Natural killer cell treated with Interleukin-12 subunit alpha and Interleukin-12 subunit beta and Interleukin-15 and Interleukin-18, amount 100 ng/mL, for 72 hours (primary cell): ENCODE results near the gene MRPL11. TPM values are rescaled to one million over a fixed set of nuclear protein-coding genes. Genes with fewer than 3 reads are reported as not detected.
"Not testable (repeated sequence)": the region's sequence is repeated elsewhere in the genome, so short reads cannot be mapped to it uniquely, and the experiment has no call there.

Experiments used
- ATAC-seq, 2 donors: fragments of 150-1000 bp; cut with Tn5 transposase in 1 of 2; sonication (Bioruptor Pico), chemical (Tn5 transposase) in 1 of 2; 2 replicates each; pipeline ENCODE4 v1.10.0; 2021
- DNase-seq: peaks from one replicate; pipeline ENCODE4 v3.0.0; 2022; ENCODE audit warnings: low spot score
- H3K27ac Mint-ChIP-seq, 2 donors: 1 replicate in 1 of 2; 2 replicates in 1 of 2; pipeline ENCODE4 v1.8.0; 2022; ENCODE audit warnings: mixed read lengths in 2 of 2, mild to moderate bottlenecking in 1 of 2, moderate library complexity in 1 of 2
- H3K27me3 Mint-ChIP-seq, 2 donors: 1 replicate in 1 of 2; 2 replicates in 1 of 2; pipeline ENCODE4 v1.8.0; 2022; ENCODE audit warnings: mixed read lengths in 2 of 2
- H3K36me3 Mint-ChIP-seq: one replicate; pipeline ENCODE4 v1.8.0; 2022; ENCODE audit warnings: mixed read lengths
- H3K4me1 Mint-ChIP-seq, 2 donors: 1 replicate in 1 of 2; 2 replicates in 1 of 2; pipeline ENCODE4 v1.8.0; 2022; ENCODE audit warnings: low read depth in 2 of 2, mixed read lengths in 2 of 2, mild to moderate bottlenecking in 1 of 2
- H3K4me3 Mint-ChIP-seq: one replicate; pipeline ENCODE4 v1.8.0; 2022; ENCODE audit warnings: mixed read lengths
- H3K9me3 Mint-ChIP-seq: 2 replicates; pipeline ENCODE4 v1.8.0; 2022; ENCODE audit warnings: mixed read lengths
- total RNA-seq, 2 donors: library from RNA; stranded (reverse); gene quantifications; one replicate each; pipeline ENCODE4 v1.2.3, GENCODE V29; 2022

MRPL11 gene
- total RNA-seq, 2 donors from 2014 or later = 58.7 to 112 TPM

DNA sequence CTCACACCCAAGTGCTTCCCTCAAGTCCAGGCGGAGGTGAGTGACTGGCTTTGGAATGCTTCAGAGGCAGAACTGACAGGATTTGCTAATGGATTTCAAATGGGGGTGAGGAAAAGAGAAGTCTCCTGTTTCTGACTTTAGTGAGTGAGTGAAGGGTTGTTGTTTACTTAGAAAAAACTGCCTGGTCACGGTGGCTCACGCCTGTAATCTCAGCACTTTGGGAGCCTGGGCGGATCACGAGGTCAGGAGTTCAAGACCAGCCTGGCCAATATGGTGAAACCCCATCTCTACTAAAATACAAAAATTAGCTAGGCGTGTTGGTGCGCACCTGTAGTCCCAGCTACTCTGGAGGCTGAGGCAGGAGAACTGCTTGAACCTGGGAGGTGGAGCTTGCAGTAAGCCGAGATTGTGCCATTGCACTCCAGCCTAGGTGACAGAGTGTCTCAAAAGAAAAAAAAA is 6.7 kb downstream of the MRPL11 start:
- H3K4me3 Mint-ChIP-seq, H3K27me3 Mint-ChIP-seq, ATAC-seq, H3K4me1 Mint-ChIP-seq, DNase-seq, H3K9me3 Mint-ChIP-seq, H3K27ac Mint-ChIP-seq: not testable (repeated sequence)
- H3K36me3 Mint-ChIP-seq = peaks cover 15% of the 10 kb centered on the region

DNA sequence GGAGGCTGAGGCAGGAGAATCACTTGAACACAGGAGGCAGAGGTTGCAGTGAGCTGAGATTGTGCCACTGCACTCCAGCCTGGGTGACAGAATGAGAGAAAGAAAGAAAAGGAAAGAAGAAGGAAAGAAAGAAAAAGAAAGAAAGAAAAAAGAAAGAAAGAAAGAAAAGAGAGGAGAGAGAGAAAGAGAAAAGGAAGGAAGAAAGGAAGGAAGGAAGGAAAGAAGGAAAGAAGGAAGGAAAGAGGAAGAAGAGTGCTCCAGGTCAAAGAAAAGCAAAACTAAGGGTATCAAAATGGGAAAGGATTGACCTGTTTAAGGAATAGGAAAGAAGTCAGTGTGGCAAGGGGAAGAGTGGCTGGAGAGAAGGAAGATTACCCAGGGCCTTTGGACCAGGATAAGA is 7.4 kb downstream of the MRPL11 start:
- H3K27me3 Mint-ChIP-seq, DNase-seq, H3K27ac Mint-ChIP-seq, H3K4me1 Mint-ChIP-seq, ATAC-seq, H3K4me3 Mint-ChIP-seq, H3K9me3 Mint-ChIP-seq: not testable (repeated sequence)
- H3K36me3 Mint-ChIP-seq = peaks cover 11% of the 10 kb centered on the region

DNA sequence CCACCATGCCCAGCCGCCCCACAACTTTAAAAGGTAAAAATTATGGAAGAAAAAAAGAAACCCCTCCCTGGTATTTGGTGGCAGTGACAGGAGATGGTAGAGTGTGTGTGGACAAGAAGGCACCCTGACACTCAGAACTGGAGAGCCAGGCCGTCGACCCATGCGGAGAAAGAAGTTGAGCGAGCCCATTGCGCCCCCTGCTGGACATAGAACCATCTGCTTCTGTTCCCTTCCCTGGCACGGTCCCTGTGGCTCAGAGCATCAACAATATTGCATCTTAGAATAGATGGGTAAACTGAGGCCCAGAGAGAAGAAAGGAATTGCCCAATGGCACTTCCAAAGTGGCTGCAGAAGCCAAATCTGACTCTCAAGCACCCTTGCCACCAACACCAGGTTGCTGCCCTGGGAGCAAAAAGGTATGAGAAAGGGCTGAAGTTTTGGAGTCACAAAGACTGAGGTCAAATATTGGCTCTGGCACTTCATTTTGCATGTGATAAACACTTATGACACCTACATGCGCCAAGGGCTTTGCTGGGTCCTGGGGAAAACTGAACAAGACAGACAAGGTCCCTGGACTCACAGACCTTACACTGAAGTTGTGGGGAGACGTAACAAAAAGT is 8.6 kb downstream of the MRPL11 start:
- Mint-ChIP-seq H3K36me3 (peaks cover 11% of the 10 kb centered on the region), H3K4me3 (no peak overlapping the region), H3K9me3 (no peaks in the 10 kb centered on the region), H3K4me1 (peaks cover 0 to 6% of the 10 kb centered on the region in 2 donors), H3K27ac (no peak overlapping the region), H3K27me3 (no peaks in the 10 kb centered on the region)
- DNase-seq (peak; percentile 71), ATAC-seq (peak; percentile 62 to 72)

DNA sequence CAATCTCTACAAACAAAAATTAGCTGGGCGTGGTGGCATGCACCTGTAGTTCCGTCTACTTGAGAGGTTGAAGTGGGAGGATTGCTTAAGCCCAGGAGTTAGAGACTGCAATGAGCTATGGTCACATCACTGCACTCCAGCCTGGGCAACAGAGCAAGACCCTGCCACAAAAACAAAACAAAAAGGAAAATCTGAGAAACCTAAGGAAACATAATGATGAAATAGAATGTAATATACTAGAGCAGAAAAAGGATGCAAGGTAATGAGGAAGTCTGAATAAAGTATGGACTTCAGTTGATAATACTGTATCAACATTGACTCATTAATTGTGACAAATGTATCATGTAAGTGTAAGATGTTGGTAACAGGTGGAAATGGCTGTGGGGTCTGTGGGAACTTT is 9.7 kb downstream of the MRPL11 start:
- no peaks in the 10 kb centered on the region for H3K9me3 Mint-ChIP-seq
- no peak for ATAC-seq
- no peaks in the 10 kb centered on the region for H3K27me3 Mint-ChIP-seq
- peaks cover 11% of the 10 kb centered on the region for H3K36me3 Mint-ChIP-seq
- no peak for DNase-seq
- no peak overlapping the region for H3K4me3 Mint-ChIP-seq
- no peak overlapping the region for H3K27ac Mint-ChIP-seq
- peaks cover 0 to 10% of the 10 kb centered on the region in 2 donors for H3K4me1 Mint-ChIP-seq

DNA sequence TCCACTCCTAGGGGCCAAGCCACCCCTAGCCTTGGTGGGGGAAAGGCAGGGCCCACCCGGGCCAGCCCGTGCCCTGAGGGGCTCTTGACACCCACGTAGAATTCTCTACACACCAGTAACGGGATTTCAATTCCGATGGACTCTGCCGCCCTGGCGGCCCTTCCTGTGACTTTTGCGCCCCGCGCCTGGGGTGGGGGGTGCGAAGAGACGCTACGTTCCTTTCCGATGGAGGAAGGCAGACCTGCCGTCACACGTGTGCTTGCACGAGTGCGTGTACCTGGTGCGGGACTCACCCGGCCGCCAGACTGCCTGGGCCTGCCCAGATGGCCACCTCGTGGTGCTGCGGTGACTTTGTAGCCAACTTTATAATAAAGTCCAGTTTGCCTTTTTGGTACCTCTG is 12.3 kb downstream of the MRPL11 start:
- Mint-ChIP-seq H3K27me3 (no peaks in the 10 kb centered on the region), H3K4me1 (peaks cover 0 to 12% of the 10 kb centered on the region in 2 donors)

DNA sequence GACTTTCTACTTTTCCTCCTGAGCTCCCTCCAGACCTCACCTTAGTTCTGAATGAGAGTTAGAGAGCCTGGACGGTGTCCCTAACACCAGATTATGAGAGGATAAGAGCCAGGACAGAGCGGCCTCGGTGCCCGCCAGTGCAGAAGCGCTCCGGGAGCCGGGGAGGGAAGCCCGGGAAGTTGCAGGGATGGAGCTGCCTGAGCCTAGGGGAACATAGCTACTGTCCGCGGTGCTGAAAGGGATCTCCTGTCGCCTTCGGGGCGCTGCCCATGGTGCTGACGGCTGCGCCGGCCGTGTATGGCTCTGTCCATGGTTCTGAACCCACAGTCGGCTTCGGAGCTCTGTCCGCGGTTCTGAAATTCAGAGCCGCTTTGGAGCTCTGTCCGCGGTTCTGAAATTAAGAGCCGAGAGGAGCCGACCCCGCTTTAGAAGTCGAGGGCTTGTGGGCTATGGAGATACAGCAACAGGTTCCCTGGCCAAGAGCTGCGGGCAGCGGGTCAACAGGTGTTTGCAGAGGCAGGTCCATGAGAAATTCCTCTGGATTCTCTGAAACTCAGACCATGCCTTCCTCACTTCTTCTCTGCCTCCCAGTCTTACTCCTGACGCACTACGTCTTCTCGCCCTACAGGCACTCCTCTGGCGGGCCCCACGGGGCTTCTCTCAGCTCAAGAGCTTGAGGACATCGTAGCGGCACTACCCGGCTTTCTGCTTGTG is 17.0 kb downstream of the MRPL11 start:
- peak; percentile 88 to 92 for ATAC-seq

More for the DNA sequence above, 12.3 kb downstream of the MRPL11 start:
- no peak overlapping the region for H3K27ac Mint-ChIP-seq
- H3K4me3 Mint-ChIP-seq = no peak overlapping the region
- DNase-seq (no peak), ATAC-seq (no peak)
- H3K36me3 Mint-ChIP-seq = peaks cover 5% of the 10 kb centered on the region
- no peaks in the 10 kb centered on the region for H3K9me3 Mint-ChIP-seq

DNA sequence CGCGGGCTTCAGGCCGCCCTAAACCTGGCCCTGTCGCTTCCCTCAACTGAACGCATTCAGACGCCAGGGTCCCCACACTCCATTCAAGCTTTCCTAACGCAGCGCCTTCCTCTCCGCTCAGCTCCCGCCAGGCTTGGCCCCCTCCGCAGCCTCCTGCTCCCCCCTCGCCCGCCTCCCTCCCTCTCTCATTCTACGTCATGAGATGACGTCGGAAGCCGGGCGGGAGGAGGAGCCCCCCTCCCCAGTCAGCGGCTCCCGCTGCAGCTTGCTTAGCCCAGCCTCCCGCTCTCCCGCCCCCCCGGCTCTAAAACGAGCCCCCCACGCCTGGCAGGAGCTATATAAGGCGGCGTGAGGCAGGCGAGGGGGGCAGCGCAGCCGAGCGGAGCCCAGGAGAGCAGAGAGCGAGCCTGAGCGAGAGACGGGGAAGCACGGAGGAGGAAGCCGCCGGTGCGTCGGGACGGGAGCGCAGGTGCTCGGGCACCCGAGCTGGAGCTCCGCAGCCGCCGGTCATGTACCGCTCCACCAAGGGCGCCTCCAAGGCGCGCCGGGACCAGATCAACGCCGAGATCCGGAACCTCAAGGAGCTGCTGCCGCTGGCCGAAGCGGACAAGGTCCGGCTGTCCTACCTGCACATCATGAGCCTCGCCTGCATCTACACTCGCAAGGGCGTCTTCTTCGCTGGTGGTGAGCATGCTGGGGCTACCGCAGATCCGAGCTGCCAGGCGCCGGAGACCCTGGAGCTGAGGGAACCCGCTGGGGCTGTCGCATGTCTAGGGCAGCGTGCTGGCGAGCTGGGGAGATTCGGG is 17.8 kb downstream of the MRPL11 start, which contains the start of gene NPAS4:
Gene NPAS4, plus strand, starts transcription at position 365 of the 806 bp plus-strand sequence. Its CDS starts 145 bp downstream, at position 510.
- peaks cover 4% of the 10 kb centered on the region for H3K9me3 Mint-ChIP-seq
- H3K27me3 Mint-ChIP-seq = peaks cover 29 to 35% of the 10 kb centered on the region in 2 donors
- H3K27ac Mint-ChIP-seq = no peak within 1 kb of the TSS
- DNase-seq (no peak), ATAC-seq (no peak)
- no peak within 1 kb of the TSS for H3K4me3 Mint-ChIP-seq
- peaks cover 5% of the 10 kb centered on the region for H3K36me3 Mint-ChIP-seq
- peaks cover 15 to 25% of the 10 kb centered on the region in 2 donors for H3K4me1 Mint-ChIP-seq

More for the DNA sequence above, 17.0 kb downstream of the MRPL11 start:
- Mint-ChIP-seq H3K4me3 (no peak overlapping the region), H3K4me1 (peaks cover 15 to 25% of the 10 kb centered on the region in 2 donors), H3K36me3 (peaks cover 5% of the 10 kb centered on the region), H3K27ac (no peak overlapping the region), H3K27me3 (peaks cover 26 to 30% of the 10 kb centered on the region in 2 donors), H3K9me3 (peaks cover 4% of the 10 kb centered on the region)
- DNase-seq = peak; percentile 85

DNA sequence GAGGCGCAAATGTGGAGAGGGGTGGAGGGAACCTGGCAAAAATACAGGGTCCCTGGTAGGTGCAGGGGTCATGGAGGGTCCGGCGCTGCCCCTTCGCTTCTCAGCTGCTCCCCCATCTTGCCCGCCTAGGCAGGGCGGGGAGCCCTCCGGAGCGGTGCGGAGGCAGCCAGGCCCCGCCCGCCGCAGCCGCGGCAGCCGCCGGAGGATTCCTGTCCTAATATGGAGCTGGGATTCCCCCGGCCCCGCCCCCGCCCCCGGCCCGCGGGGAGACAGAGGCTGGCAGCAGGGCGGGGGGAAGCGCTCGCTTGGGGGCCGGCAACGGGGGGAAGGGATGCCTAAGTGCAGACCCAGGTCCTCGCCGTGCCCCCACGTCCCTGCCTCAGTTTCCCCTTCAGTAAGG is 18.8 kb downstream of the MRPL11 start:
- ATAC-seq (no peak), DNase-seq (no peak)
- Mint-ChIP-seq H3K9me3 (peaks cover 4% of the 10 kb centered on the region), H3K27me3 (peaks cover 35 to 44% of the 10 kb centered on the region in 2 donors), H3K4me3 (no peak overlapping the region), H3K36me3 (peaks cover 5% of the 10 kb centered on the region), H3K4me1 (peaks cover 15 to 25% of the 10 kb centered on the region in 2 donors), H3K27ac (no peak overlapping the region)

DNA sequence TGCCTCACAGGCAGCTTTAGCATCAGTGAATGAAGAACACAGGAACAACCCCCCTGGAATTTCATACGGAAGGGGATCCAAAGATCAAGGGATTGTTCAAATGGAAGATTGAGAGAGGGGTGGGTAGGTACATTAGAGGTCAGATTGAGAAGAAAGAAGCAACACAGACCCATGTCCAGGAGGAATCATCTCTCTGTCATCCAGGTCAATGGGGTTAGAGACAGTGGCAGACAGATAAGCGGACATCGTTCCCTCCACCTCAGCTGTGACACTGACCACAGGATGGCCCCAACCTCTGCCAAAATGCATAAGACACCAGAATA is 19.7 kb downstream of the MRPL11 start:
- ATAC-seq (no peak), DNase-seq (no peak)
- no peak overlapping the region for H3K4me3 Mint-ChIP-seq
- peak overlapping the region; percentile 28 to 54 for H3K27ac Mint-ChIP-seq
- peaks cover 4% of the 10 kb centered on the region for H3K9me3 Mint-ChIP-seq
- H3K36me3 Mint-ChIP-seq = peaks cover 5% of the 10 kb centered on the region
- peaks cover 42 to 53% of the 10 kb centered on the region in 2 donors for H3K27me3 Mint-ChIP-seq
- peaks cover 15 to 21% of the 10 kb centered on the region in 2 donors for H3K4me1 Mint-ChIP-seq

DNA sequence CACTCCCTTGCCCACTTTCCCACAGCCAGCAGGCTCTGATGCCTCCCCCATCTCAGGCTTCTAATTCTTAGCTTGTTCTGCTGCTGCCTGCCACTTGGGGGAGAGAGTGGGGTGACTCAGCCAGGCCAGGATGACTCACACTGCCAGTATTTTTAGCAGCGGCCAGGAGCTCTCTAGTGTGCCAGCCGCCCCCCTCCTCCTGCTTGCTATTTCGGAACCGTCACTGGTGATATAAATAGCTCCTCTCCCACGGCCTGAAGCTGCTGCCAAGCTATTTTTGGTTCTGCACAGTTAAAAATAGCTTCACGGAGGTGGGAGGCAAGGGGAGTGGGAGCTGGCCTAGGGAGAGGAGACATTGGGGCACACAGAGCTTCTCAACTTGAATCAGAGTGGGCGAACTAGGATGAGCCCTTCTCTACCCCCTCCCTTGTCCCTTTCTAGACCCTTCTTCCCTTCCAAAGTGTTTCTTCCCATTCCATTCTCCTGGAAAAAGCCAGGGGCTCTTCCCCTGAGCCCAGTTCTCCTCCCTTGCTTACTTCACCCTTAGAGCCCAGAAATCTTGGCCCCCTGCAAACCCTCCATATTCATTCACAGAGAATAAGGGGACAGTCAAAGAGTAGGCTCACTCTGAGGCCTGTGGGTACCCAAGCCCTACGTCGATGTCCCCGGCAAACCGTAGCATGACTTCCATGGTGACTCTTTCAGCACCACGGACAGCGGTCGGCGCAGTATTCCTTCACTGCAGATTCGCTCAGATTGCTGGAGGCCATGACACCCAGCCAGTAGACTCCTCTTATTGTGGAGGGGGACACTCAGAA is 20.3 kb downstream of the MRPL11 start:
- Mint-ChIP-seq H3K27ac (peak overlapping the region; percentile 28 to 54), H3K36me3 (peaks cover 5% of the 10 kb centered on the region), H3K27me3 (peaks cover 46 to 53% of the 10 kb centered on the region in 2 donors), H3K9me3 (peaks cover 4% of the 10 kb centered on the region), H3K4me1 (peaks cover 15 to 21% of the 10 kb centered on the region in 2 donors), H3K4me3 (no peak overlapping the region)
- DNase-seq (no peak), ATAC-seq (peak in 1 of 2 donors; percentile 59)

DNA sequence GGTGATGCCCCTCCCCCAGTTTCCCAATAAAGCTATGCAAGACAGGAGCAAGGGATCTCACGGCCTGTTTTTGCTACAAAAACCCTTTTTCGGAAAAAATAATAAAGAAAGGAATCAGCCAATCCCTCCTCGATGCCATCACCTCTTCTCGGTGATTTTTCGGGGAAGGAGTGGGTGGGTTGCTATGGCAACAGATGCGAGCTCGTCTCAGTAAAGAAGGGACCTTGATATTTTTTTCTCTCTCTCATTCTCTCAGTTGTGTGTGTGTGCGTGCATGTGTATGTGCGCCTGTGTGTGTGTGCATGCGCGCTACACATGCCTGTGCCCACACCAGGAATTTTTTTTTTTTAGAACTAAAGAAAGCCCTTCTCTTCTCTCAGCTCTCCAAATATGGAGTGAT is 21.6 kb downstream of the MRPL11 start:
- no peak overlapping the region for H3K27ac Mint-ChIP-seq
- H3K4me1 Mint-ChIP-seq = peaks cover 15 to 18% of the 10 kb centered on the region in 2 donors
- H3K4me3 Mint-ChIP-seq = no peak overlapping the region
- H3K36me3 Mint-ChIP-seq = peaks cover 5% of the 10 kb centered on the region
- DNase-seq (no peak), ATAC-seq (no peak)
- H3K27me3 Mint-ChIP-seq = peaks cover 49 to 61% of the 10 kb centered on the region in 2 donors
- peaks cover 4% of the 10 kb centered on the region for H3K9me3 Mint-ChIP-seq

DNA sequence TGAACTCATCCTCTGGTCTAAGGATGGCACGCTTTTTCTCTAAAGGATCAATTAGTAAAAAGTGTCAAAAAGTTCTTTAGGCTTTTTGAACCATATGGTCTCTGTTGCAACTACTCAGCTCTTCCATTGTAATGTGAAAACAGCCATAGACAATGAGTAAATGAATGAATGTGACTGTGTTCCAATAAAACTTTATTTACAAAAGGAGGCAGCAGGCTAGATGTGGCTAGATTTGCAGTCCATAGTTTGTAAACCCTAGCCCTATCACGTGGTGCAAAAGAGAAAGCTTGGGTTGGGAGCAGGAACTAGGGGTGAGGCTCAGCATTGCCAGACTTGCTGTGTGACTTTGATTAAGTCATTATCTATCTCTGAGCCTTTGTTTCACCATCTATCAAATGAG is 23.2 kb downstream of the MRPL11 start:
- Mint-ChIP-seq H3K9me3 (peaks cover 4% of the 10 kb centered on the region), H3K4me3 (no peak overlapping the region), H3K36me3 (peaks cover 5% of the 10 kb centered on the region), H3K27me3 (peaks cover 57 to 68% of the 10 kb centered on the region in 2 donors), H3K4me1 (peaks cover 15 to 18% of the 10 kb centered on the region in 2 donors), H3K27ac (no peak overlapping the region)
- no peak for DNase-seq
- ATAC-seq = no peak
